ENCODE results near the gene ASTN2.
"Not testable (repeated sequence)": the region's sequence is repeated elsewhere in the genome, so short reads cannot be mapped to it uniquely, and the experiment has no call there.

Gene ASTN2

DNA sequence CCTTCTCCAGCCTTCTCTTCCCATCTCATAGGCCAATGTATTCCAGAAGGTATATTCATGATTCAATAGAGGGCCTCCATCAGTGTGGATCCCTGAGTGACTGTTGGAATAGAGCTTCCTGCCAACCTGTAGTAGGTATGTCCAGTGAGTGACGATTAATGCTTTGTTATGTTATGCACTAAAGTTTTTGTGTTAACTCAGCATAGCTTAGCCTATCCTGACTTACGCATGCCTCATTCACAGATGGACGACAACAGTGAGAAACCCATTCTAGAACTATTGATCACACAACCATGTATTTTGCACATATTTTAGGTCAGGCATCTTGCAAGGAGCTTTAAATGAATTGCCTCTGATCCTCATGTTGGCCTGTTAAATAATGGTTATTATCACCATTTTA, 953.2 kb downstream of the ASTN2 start:
- no peak for DNase-seq (ENCODE audit: low spot score)

- no peak for DNase-seq (ENCODE audit: low spot score)
These were observed 954.8 kb downstream of the ASTN2 start for GRCh38 chr9:116460026-116460425.

- no peak for DNase-seq (ENCODE audit: low spot score)
These were observed 955.3 kb downstream of the ASTN2 start for GRCh38 chr9:116459576-116459975.

- DNase-seq (ENCODE audit: low spot score), result no peak
These were observed 958.3 kb downstream of the ASTN2 start for GRCh38 chr9:116456490-116457088.

DNA sequence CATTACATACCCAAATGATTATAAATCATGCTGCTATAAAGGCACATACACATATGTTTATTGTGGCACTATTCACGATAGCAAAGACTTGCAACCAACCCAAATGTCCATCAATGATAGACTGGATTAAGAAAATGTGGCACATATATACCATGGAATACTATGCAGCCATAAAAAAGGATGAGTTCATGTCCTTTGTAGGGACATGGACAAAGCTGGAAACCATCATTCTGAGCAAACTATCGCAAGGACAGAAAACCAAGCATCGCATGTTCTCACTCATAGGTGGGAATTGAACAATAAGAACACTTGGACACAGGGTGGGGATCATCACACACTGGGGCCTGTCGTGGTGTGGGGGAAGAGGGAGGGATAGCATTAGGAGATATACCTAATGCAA, 960.3 kb downstream of the ASTN2 start:
- DNase-seq (ENCODE audit: low spot score), result not testable (repeated sequence)

GRCh38 chr9:116453785-116454184, 961.1 kb downstream of the ASTN2 start:
- DNase-seq (ENCODE audit: low spot score), result no peak

- no peak for DNase-seq (ENCODE audit: low spot score)
These were observed 962.2 kb downstream of the ASTN2 start for GRCh38 chr9:116452634-116453033.

GRCh38 chr9:116452227-116452626, 962.6 kb downstream of the ASTN2 start:
- no peak for DNase-seq (ENCODE audit: low spot score)

GRCh38 chr9:116451500-116452115, 963.2 kb downstream of the ASTN2 start:
- DNase-seq (ENCODE audit: low spot score), result no peak

GRCh38 chr9:116450378-116451139, 964.3 kb downstream of the ASTN2 start:
- DNase-seq (ENCODE audit: low spot score), result no peak

DNA sequence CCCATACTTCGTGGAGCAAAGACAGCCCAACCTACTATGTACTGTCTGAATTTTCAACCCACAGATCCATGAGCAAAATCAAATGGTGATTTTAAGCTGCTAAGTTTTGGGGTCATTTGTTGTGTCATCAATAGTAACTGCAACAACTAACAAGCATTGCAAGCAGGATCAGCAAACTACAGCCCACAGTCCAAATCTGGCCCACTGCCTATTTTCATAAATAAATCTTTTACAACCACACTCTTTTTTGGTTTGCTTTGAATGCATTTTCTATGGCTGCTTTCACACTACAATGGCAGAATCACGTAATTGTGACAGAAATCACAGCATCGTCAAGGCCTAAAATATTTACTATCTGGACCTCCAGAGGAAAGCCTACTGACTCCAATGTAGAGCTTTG, 964.9 kb downstream of the ASTN2 start:
- no peak for DNase-seq (ENCODE audit: low spot score)

DNA sequence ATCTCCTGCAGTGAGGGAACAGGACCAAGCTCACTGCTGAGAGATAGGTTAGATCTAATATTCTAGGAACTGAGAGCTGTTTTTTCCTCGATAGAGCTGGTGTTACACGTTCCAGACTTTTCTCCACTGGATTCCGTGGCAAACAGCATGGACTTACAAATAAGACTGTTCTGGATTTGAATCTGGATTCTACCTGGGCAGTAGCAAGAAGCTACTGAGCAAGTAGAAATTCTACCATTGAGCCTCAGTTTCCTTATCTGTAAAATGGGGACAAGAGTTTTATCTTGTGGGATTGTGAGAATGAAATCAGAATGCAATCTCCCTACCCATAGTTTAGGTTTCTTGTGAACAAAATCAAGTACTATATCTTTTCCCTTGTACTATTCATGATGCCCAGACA, 966.4 kb downstream of the ASTN2 start:
- no peak for DNase-seq (ENCODE audit: low spot score)

DNA sequence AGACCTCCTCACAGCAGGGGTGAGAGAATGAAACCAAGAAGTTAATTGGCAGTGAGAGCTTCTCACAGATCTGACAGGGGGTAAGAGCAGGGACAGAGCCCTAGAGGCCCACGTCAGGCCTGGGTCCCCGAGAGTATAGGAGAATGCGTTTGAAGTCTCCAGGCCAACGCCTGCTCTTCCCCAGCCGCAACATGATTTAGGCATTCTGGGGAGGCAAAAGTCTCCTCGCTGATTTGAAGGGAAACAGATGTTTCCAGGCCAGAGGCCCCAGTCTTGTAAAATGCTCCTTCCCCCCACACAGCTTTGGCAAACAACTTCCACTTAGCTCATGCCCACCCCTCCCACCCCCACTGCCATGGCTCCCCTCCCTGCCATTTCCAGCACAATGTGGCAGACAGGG, 966.9 kb downstream of the ASTN2 start:
- DNase-seq (ENCODE audit: low spot score), result no peak

DNA sequence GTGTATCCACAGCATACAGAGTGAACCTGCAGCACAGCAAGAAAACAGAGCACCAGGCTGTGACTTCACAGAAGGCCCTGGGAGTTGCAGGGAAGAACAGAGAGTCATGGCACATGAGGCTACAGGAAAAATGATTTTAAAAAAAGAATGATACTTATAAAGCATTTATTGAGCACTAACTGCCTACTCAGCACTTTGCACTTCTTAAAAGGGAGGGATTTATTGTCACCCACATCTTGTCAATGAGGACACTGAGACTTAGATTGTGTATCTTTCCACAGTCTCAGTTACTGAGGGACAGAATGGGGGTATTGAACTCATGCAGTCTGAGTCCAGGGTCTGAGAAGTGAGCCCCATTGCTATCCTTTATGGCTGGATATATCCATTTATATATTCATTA, 972.3 kb downstream of the ASTN2 start:
- no peak for DNase-seq (ENCODE audit: low spot score)

DNA sequence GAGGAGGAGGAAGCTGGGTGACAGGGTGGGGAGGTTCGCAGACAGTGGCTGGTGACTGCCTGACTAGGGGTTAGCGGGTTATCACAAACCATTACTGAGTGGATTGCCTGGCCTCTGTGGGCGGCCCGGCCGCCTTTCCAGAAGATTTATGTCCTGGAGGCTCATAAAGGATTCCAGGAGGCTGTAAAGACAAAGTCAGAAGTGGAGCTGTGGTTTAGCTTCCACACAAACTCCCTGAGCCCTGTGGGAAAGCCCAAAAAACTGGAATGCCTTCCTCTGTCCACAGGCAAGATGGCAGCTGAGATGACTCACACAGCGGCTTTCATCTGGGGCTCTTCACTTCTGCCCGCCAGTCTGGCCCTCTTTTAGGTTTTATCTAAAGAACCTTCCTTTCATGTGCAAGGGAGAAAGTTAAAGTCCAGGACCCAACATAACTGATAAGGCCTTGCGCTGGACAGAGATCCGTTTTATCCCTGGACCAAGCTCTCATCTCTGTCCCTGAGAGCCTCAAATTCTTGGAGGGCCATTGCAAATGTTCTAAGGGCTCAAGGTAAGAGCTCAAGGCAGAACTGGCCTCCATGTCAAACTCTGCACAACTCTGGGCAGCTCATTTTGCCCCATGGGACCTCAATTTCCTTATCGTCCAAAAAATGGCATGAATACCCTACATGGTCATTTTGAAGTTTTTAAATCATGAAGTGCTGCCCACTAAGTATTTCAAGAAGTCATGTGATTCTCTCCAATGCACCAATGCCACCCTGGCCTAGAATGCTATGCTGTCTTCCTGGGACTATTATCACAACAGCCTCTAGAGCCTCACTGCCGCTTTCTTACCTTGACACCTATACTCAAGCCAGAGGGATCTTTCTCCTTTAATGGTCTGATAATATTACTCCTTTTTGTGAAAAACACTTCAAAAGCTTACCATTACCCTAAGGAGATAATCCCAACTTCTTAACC, 977.2 kb downstream of the ASTN2 start:
- no peak for DNase-seq (ENCODE audit: low spot score)

- DNase-seq (ENCODE audit: low spot score), result no peak
These were observed 978.7 kb downstream of the ASTN2 start for GRCh38 chr9:116436121-116436520.

DNA sequence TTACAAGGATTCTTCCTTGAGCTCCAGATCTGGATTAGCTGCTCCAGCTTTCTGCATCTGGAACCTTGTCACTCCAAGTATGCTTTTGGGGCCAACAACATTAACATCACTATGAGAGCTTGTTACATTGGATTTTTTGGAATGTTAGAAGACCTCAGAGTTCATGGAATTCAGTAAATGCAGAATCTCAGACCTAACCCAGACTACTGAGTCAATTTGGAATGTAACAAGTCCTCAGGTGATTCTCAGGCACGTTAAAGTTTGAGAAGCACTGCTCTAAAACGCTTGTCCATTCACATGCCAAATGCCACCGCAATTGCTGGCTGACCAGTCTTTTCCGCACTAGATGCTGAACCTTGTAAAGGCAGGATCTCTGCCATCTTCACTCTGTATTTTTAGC, 979.2 kb downstream of the ASTN2 start:
- no peak for DNase-seq (ENCODE audit: low spot score)

DNA sequence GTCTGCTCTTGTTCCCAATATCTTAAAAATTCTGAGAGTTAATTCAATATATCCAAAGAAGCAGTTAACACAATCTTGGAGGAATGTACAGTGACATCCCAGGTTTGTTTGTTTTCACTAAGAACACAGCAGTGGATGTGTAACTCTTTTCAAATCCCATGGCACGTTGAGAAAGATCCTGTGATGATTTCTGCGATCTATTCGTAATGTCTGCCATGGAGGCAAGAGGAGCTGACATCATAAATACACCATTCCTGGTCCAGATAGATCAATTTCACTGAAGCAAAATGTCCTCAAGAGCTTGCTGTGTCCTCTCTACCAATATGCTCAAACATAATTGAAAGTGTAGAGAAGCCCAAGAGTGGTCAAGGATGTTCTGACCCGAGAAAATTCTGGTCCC, 980.5 kb downstream of the ASTN2 start:
- DNase-seq (ENCODE audit: low spot score), result no peak

GRCh38 chr9:116432051-116432450, 982.8 kb downstream of the ASTN2 start:
- no peak for DNase-seq (ENCODE audit: low spot score)

- DNase-seq (ENCODE audit: low spot score), result no peak
These were observed 984.0 kb downstream of the ASTN2 start for GRCh38 chr9:116430849-116431248.

DNA sequence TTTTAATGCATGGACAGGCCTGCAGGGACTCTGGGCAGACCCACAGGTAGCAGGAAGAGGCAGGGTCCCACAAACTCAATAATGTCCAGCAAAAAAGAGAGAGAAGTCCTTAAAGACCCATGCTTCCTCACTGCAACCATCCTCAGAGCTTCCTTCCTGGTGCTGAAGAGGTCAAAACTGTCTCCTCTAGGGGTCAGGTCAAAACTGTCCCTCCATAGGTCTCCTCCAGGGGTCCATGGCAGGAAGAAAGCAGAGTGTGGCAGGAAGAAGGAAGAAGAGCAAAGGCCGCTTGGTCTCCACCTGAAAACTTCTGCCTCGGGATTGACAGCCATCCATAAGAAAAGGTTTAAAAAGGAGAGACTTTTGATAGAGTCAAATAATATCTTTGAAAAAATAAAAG, 989.6 kb downstream of the ASTN2 start:
- no peak for DNase-seq (ENCODE audit: low spot score)

GRCh38 chr9:116423149-116423548, 991.7 kb downstream of the ASTN2 start:
- DNase-seq (ENCODE audit: low spot score), result no peak
